Panc1 (cell line): ENCODE results near the gene E4F1. TPM values are rescaled to one million over a fixed set of nuclear protein-coding genes. Genes with fewer than 3 reads are reported as not detected.

ENCODE experiments used
- ATAC-seq: fragments of 200-7000 bp; cut with Tn5 transposase; 2 replicates; pipeline ENCODE4 v1.9.1; 2020; ENCODE audit warnings: mild to moderate bottlenecking, moderate library complexity
- BruUV-seq: library from RNA; stranded (reverse); fragments of 400-500 nt; replicated peaks from 2 replicates; lab custom pipeline; 2021; lab: Mats Ljungman, UMichigan
- CTCF ChIA-PET: fragments of 300-600 bp; sonication (Branson Sonifier 250); formaldehyde crosslinking; loops from one replicate; lab custom pipeline; 2022; ENCODE audit warnings: antibody characterized with exemption; lab: Charles Lee
- POLR2A ChIA-PET: fragments of 300-600 bp; sonication (Branson Sonifier 250); formaldehyde crosslinking; loops from one replicate; lab custom pipeline; 2022; ENCODE audit warnings: antibody characterized with exemption; lab: Charles Lee
- DNase-seq: peaks from one replicate; pipeline ENCODE4 v3.0.0-alpha.2; 2010; ENCODE audit warnings: low read depth, low spot score
- H3K27ac ChIP-seq: 2 replicates; pipeline ENCODE4 v1.5.1; 2011; ENCODE audit warnings: mild to moderate bottlenecking, low read length, inconsistent platforms
- H3K27me3 ChIP-seq: fragments of 200-500 bp; sonication (Bioruptor generic); 2 replicates; pipeline ENCODE4 v1.6.0; 2014; ENCODE audit warnings: low read length, inconsistent platforms; ENCODE audit not compliant: control insufficient read depth, insufficient read depth
- H3K36me3 ChIP-seq: fragments of 200-500 bp; sonication (Bioruptor generic); 2 replicates; pipeline ENCODE4 v1.5.1; 2014; ENCODE audit warnings: inconsistent platforms, mild to moderate bottlenecking, low read length, moderate library complexity; ENCODE audit not compliant: control insufficient read depth, insufficient read depth
- H3K4me1 ChIP-seq: 2 replicates; pipeline ENCODE4 v1.5.1; 2011; ENCODE audit warnings: inconsistent platforms, mild to moderate bottlenecking, low read length, moderate library complexity; ENCODE audit not compliant: control insufficient read depth, insufficient read depth
- H3K4me3 ChIP-seq, 2 experiments: 2 replicates each; pipeline ENCODE4 v1.5.1; 2011 to 2012; ENCODE audit warnings: low read depth in 2 of 2, low read length in 2 of 2, mild to moderate bottlenecking in 2 of 2, inconsistent platforms in 1 of 2, moderate library complexity in 1 of 2
- H3K9me3 ChIP-seq: fragments of 200-500 bp; sonication (Bioruptor generic); 2 replicates; pipeline ENCODE4 v1.5.1; 2014; ENCODE audit warnings: low read depth, mild to moderate bottlenecking, inconsistent platforms, low read length, moderate library complexity; ENCODE audit not compliant: control insufficient read depth, insufficient read depth
- POLR2AphosphoS5 ChIP-seq: IDR thresholded peaks from 2 replicates; pipeline ENCODE4 v1.6.1; 2012; ENCODE audit warnings: mild to moderate bottlenecking, low read depth, low read length, moderate library complexity
- SIN3A ChIP-seq: IDR thresholded peaks from 2 replicates; pipeline ENCODE4 v1.6.1; 2012; ENCODE audit warnings: low read depth, mild to moderate bottlenecking, low read length, moderate library complexity, borderline replicate concordance; ENCODE audit not compliant: insufficient read depth
- TCF7L2 ChIP-seq: IDR thresholded peaks from 2 replicates; pipeline ENCODE4 v1.6.1; 2011; ENCODE audit warnings: mild to moderate bottlenecking, low read depth, low read length, inconsistent platforms
- in situ Hi-C: cut with HindIII; loops from 2 replicates; pipeline ENCODE4 v1.10.0; 2016; ENCODE audit warnings: low sequenced_read_pairs, low pct_unique_long_range_greater_than_20kb
- intact Hi-C: fragments of 100-400 bp; cut with micrococcal nuclease; formaldehyde crosslinking; loops from one replicate; pipeline ENCODE4 v1.10.0; 2022; ENCODE audit not compliant: unreplicated experiment
- total RNA-seq: library from RNA; stranded (reverse); gene quantifications from one replicate; pipeline ENCODE4 v1.2.1, GENCODE V29; 2021; ENCODE audit not compliant: unreplicated experiment
- TF ChIP-seq, protein P1 (sequence below): fragments of 450-650 bp; IDR thresholded peaks from 2 replicates; pipeline ENCODE4 v1.5.1; 2017; ENCODE audit warnings: mild to moderate bottlenecking
- TF ChIP-seq, protein P2 (sequence below), 2 experiments: IDR thresholded peaks; 2 replicates each; pipeline ENCODE4 v1.6.1; 2011 to 2012; ENCODE audit warnings: low read depth in 2 of 2, control low read depth in 1 of 2, low read length in 1 of 2, mild to moderate bottlenecking in 1 of 2, moderate library complexity in 1 of 2; ENCODE audit not compliant: insufficient read depth in 1 of 2

The E4F1 gene
- total RNA-seq, 1 experiment from 2014 or later: 50.8 TPM

DNA sequence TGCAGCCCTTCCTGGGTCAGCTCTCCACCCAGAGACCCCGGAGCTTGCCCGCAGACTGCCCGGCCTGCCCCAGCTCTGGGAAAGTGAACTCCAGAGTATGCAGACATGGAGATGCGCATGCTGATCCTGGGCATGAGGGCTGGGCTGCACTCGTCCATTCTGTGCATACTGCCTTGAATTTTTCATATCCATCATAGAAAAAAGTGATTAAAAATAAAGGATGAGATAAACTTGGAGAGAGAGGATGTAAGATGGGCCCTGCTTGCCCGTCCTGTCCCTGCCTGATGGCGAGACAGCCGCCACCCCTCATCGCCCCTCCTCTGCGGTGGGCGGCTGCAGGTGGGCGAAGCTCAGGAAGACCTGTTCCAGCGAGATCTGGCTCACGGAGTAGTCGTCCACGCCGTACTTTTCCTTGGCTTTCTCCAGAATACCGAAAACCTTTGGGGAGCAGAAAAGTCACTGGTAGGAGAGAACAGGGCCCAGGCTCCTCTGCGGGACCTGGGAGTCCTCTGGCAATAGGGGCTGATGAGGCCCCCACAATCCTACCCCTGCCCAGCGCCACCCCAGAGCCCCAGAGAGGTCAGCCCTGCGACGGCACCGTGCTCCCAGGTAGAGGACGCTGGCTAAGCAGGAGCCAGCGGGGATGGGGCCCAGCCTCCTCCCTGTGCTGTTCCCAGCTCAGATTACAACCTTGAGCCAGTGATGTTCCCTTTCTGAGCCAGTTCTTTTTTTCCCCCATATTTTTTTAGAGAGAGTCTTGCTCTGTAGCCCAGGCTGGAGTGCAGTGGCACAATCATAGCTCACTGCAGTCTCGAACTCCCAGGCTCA is 53.2 kb downstream of the E4F1 start:
- intact Hi-C loops: no loop called here
- no TSS peak for BruUV-seq
- H3K36me3 ChIP-seq: no peaks in the 10 kb centered on the region
- in situ Hi-C loops: no loop called here
- no peak overlapping the region for H3K27ac ChIP-seq
- ChIA-PET CTCF (no interaction called here), POLR2A (no interaction called here)
- H3K9me3 ChIP-seq: no peaks in the 10 kb centered on the region
- H3K27me3 ChIP-seq: no peaks in the 10 kb centered on the region
- no peak for DNase-seq
- ATAC-seq: no peak
- no peak for TF ChIP-seq TCF7L2
- TF ChIP-seq, protein P1, sequence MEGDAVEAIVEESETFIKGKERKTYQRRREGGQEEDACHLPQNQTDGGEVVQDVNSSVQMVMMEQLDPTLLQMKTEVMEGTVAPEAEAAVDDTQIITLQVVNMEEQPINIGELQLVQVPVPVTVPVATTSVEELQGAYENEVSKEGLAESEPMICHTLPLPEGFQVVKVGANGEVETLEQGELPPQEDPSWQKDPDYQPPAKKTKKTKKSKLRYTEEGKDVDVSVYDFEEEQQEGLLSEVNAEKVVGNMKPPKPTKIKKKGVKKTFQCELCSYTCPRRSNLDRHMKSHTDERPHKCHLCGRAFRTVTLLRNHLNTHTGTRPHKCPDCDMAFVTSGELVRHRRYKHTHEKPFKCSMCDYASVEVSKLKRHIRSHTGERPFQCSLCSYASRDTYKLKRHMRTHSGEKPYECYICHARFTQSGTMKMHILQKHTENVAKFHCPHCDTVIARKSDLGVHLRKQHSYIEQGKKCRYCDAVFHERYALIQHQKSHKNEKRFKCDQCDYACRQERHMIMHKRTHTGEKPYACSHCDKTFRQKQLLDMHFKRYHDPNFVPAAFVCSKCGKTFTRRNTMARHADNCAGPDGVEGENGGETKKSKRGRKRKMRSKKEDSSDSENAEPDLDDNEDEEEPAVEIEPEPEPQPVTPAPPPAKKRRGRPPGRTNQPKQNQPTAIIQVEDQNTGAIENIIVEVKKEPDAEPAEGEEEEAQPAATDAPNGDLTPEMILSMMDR: no peak
- TF ChIP-seq, protein P2, sequence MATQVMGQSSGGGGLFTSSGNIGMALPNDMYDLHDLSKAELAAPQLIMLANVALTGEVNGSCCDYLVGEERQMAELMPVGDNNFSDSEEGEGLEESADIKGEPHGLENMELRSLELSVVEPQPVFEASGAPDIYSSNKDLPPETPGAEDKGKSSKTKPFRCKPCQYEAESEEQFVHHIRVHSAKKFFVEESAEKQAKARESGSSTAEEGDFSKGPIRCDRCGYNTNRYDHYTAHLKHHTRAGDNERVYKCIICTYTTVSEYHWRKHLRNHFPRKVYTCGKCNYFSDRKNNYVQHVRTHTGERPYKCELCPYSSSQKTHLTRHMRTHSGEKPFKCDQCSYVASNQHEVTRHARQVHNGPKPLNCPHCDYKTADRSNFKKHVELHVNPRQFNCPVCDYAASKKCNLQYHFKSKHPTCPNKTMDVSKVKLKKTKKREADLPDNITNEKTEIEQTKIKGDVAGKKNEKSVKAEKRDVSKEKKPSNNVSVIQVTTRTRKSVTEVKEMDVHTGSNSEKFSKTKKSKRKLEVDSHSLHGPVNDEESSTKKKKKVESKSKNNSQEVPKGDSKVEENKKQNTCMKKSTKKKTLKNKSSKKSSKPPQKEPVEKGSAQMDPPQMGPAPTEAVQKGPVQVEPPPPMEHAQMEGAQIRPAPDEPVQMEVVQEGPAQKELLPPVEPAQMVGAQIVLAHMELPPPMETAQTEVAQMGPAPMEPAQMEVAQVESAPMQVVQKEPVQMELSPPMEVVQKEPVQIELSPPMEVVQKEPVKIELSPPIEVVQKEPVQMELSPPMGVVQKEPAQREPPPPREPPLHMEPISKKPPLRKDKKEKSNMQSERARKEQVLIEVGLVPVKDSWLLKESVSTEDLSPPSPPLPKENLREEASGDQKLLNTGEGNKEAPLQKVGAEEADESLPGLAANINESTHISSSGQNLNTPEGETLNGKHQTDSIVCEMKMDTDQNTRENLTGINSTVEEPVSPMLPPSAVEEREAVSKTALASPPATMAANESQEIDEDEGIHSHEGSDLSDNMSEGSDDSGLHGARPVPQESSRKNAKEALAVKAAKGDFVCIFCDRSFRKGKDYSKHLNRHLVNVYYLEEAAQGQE (IDR thresholded peaks at IDR 0.05; ENCODE audit: insufficient read depth in 1 of 2, low read depth in 2 of 2, low read length in 1 of 2): no peak
- TF ChIP-seq POLR2AphosphoS5: no peak
- TF ChIP-seq SIN3A: no peak
- H3K4me1 ChIP-seq: no peaks in the 10 kb centered on the region
- H3K4me3 ChIP-seq: no peak overlapping the region

- BruUV-seq: no TSS peak
- ChIA-PET CTCF (interaction anchor here (0.7 kb wide), 1 partner anchor 312 kb away, joined by 4 read pairs; no protein-coding TSS in a partner anchor), POLR2A (no interaction called here)
- DNase-seq: no peak
- no peaks in the 10 kb centered on the region for H3K27me3 ChIP-seq
- intact Hi-C loops (no loop called here), in situ Hi-C loops (no loop called here)
- H3K27ac ChIP-seq: no peak overlapping the region
- ATAC-seq: no peak
- TF ChIP-seq SIN3A (no peak), POLR2AphosphoS5 (no peak), TCF7L2 (no peak)
- TF ChIP-seq, protein P2 (IDR thresholded peaks at IDR 0.05; ENCODE audit: insufficient read depth in 1 of 2, low read depth in 2 of 2, low read length in 1 of 2): no peak
- TF ChIP-seq, protein P1: no peak
- no peaks in the 10 kb centered on the region for H3K36me3 ChIP-seq
- no peak overlapping the region for H3K4me3 ChIP-seq
- no peaks in the 10 kb centered on the region for H3K4me1 ChIP-seq
- H3K9me3 ChIP-seq: no peaks in the 10 kb centered on the region
Observed at GRCh38 chr16:2277466-2278271, 54.3 kb downstream of the E4F1 start.
